A172 (cell line): ENCODE data around the gene ST7L. TPM values are rescaled to one million over a fixed set of nuclear protein-coding genes. Genes with fewer than 3 reads are reported as not detected.
"Not testable (repeated sequence)": the region's sequence is repeated elsewhere in the genome, so short reads cannot be mapped to it uniquely, and the experiment has no call there.

Source experiments
- DNase-seq: peaks from one replicate; pipeline ENCODE4 v3.0.0-alpha.2; 2015; ENCODE audit warnings: low spot score
- total RNA-seq: library from RNA; depleted of rRNA; stranded (reverse); fragments of >200 nt; shearing (Covaris generic); gene quantifications from 2 replicates; pipeline ENCODE4 v1.2.3, GENCODE V29; 2014; rRNA removed

Gene ST7L
- total RNA-seq, 1 experiment from 2014 or later: 25.4 TPM

GRCh38 chr1:112492076-112492475 lies 126.9 kb downstream of the ST7L start:
- no peak for DNase-seq

- DNase-seq: no peak
Measured at GRCh38 chr1:112488141-112488540, 130.8 kb downstream of the ST7L start.

GRCh38 chr1:112487686-112488085 lies 131.3 kb downstream of the ST7L start:
- DNase-seq: not testable (repeated sequence)

GRCh38 chr1:112486063-112486462 lies 132.9 kb downstream of the ST7L start:
- not testable (repeated sequence) for DNase-seq

- no peak for DNase-seq
Measured at GRCh38 chr1:112478314-112478713, 140.6 kb downstream of the ST7L start.

- no peak for DNase-seq
Measured at GRCh38 chr1:112477550-112477949, 141.4 kb downstream of the ST7L start.

Other genes starting within 250 kb of the ST7L start
- 9.4 and 11.2 TPM in 2 replicates for gene CTTNBP2NL, start 222.9 kb downstream of the ST7L start, total RNA-seq
- gene WNT2B, start 110.2 kb downstream of the ST7L start, total RNA-seq: 0.05 TPM in 1 of 2 replicates, not detected in the other
- 249 and 268 TPM in 2 replicates for gene CAPZA1, start 691 bp upstream of the ST7L start, total RNA-seq
- 42.4 and 47.3 TPM in 2 replicates for gene MOV10, start 55.5 kb upstream of the ST7L start, total RNA-seq
- 454 and 553 TPM in 2 replicates for gene RHOC, start 88.0 kb upstream of the ST7L start, total RNA-seq
- gene PPM1J, start 96.2 kb upstream of the ST7L start, total RNA-seq: 0.36 and 0.53 TPM in 2 replicates